ENCODE results near the gene CABLES1. TPM values are rescaled to one million over a fixed set of nuclear protein-coding genes. Genes with fewer than 3 reads are reported as not detected.
A peak's percentile ranks its signal among the peaks of the same experiment; 100 is the strongest.

The CABLES1 gene
- total RNA-seq, 4 donors from 2014 or later, result 8.5 to 12.6 (median 9.2) TPM

GRCh38 chr18:23127090-23127489, 8.2 kb upstream of the CABLES1 start:
- Histone ChIP-seq H3K4me3 (no peak overlapping the region), H3K27ac (no peak overlapping the region), H3K4me1 (no peaks in the 10 kb centered on the region), H3K27me3 (no peaks in the 10 kb centered on the region), H3K36me3 (no peaks in the 10 kb centered on the region), H3K9me3 (no peaks in the 10 kb centered on the region)
- no peak for TF ChIP-seq CTCF (IDR thresholded peaks at IDR 0.05)
- no peak for TF ChIP-seq POLR2A (IDR thresholded peaks at IDR 0.05)
- DNase-seq, result no peak
- intact Hi-C loops (cut with DNase I; ENCODE audit: low total_unique reads), result no loop called here

GRCh38 chr18:23129355-23130002, 5.8 kb upstream of the CABLES1 start:
- Histone ChIP-seq H3K27ac (no peak overlapping the region), H3K36me3 (no peaks in the 10 kb centered on the region), H3K9me3 (no peaks in the 10 kb centered on the region), H3K27me3 (no peaks in the 10 kb centered on the region), H3K4me1 (peaks cover 0 to 4% of the 10 kb centered on the region in 2 donors), H3K4me3 (no peak overlapping the region)
- intact Hi-C loops (cut with DNase I; ENCODE audit: low total_unique reads), result loop anchor here (10.0 kb wide), 2 partner anchors 105 to 245 kb away; no protein-coding TSS in a partner anchor
- TF ChIP-seq CTCF (IDR thresholded peaks at IDR 0.05), result no peak
- TF ChIP-seq POLR2A (IDR thresholded peaks at IDR 0.05), result no peak
- no peak for DNase-seq

- peak overlapping the region in 1 of 2 donors; percentile 3 for H3K27ac ChIP-seq
- peak; percentile 57 to 86 for DNase-seq
- intact Hi-C loops (cut with DNase I; ENCODE audit: low total_unique reads), result loop anchor here (10.0 kb wide), 2 partner anchors 103 to 243 kb away; no protein-coding TSS in a partner anchor
- no peak for TF ChIP-seq POLR2A (IDR thresholded peaks at IDR 0.05)
- TF ChIP-seq CTCF (IDR thresholded peaks at IDR 0.05), result peak; percentile 76 to 88 (median 83)
- H3K4me1 ChIP-seq, result peaks cover 0 to 4% of the 10 kb centered on the region in 2 donors
- H3K36me3 ChIP-seq, result no peaks in the 10 kb centered on the region
- no peaks in the 10 kb centered on the region for H3K9me3 ChIP-seq
- no peak overlapping the region for H3K4me3 ChIP-seq
- no peaks in the 10 kb centered on the region for H3K27me3 ChIP-seq
These were observed 3.5 kb upstream of the CABLES1 start for GRCh38 chr18:23131693-23132319.

GRCh38 chr18:23133860-23134779, 1.2 kb upstream of the CABLES1 start:
- Histone ChIP-seq H3K36me3 (no peaks in the 10 kb centered on the region), H3K27me3 (no peaks in the 10 kb centered on the region), H3K9me3 (no peaks in the 10 kb centered on the region), H3K4me1 (peaks cover 0 to 4% of the 10 kb centered on the region in 2 donors), H3K4me3 (peak overlapping the region; percentile 66 to 82), H3K27ac (peak overlapping the region; percentile 88 to 94)
- intact Hi-C loops (cut with DNase I; ENCODE audit: low total_unique reads), result loop anchor here (10.0 kb wide), 2 partner anchors 101 to 241 kb away; no protein-coding TSS in a partner anchor
- TF ChIP-seq CTCF (IDR thresholded peaks at IDR 0.05) (no peak), POLR2A (IDR thresholded peaks at IDR 0.05) (no peak)
- no peak for DNase-seq

All from uterus (tissue), 4 donors.